Stomach (tissue), 9 donors: ENCODE measurements around the gene CYS1. TPM values are rescaled to one million over a fixed set of nuclear protein-coding genes. Genes with fewer than 3 reads are reported as not detected.
"Not testable (repeated sequence)": the region's sequence is repeated elsewhere in the genome, so short reads cannot be mapped to it uniquely, and the experiment has no call there.

ENCODE experiments used
- DNase-seq, 2 donors: peaks; one replicate each; pipeline versions ENCODE4 v3.0.0 to v3.0.0-alpha.2; 2013 to 2019
- H3K27ac ChIP-seq, 5 donors: fragments of 200-600 bp in 4 of 5; sonication (generic) in 4 of 5; one replicate each; pipeline ENCODE4 v1.5.1; 2013 to 2019; ENCODE audit warnings: mild to moderate bottlenecking in 1 of 5, moderate library complexity in 1 of 5
- H3K27me3 ChIP-seq, 3 donors: fragments of 200-600 bp; sonication (generic); one replicate each; pipeline ENCODE4 v1.5.1; 2017 to 2019; ENCODE audit warnings: mixed run types in 1 of 3
- H3K36me3 ChIP-seq, 4 donors: fragments of 200-600 bp; sonication (generic); 1 replicate in 3 of 4; 2 replicates in 1 of 4; pipeline ENCODE4 v1.5.1; 2016 to 2019
- H3K4me1 ChIP-seq, 4 donors: fragments of 200-600 bp; sonication (generic); one replicate each; pipeline ENCODE4 v1.5.1; 2016 to 2019
- H3K4me3 ChIP-seq, 4 donors: fragments of 200-600 bp; sonication (generic) in 3 of 4; one replicate each; pipeline ENCODE4 v1.5.1; 2016 to 2019; ENCODE audit warnings: mild to moderate bottlenecking in 1 of 4
- H3K9me3 ChIP-seq, 4 donors: fragments of 200-600 bp; sonication (generic); one replicate each; pipeline ENCODE4 v1.5.1; 2016 to 2019
- EP300 ChIP-seq: sonication (generic); formaldehyde crosslinking; IDR thresholded peaks from one replicate; pipeline ENCODE4 v1.6.1; 2017; ENCODE audit warnings: antibody characterized with exemption
- POLR2A ChIP-seq, 4 donors: fragments of 450-650 bp; IDR thresholded peaks; one replicate each; pipeline ENCODE4 v1.6.1; 2016; ENCODE audit warnings: antibody characterized with exemption in 4 of 4, control low read depth in 2 of 4, mild to moderate bottlenecking in 1 of 4, moderate library complexity in 1 of 4
- POLR2AphosphoS5 ChIP-seq, 3 donors: sonication (generic); formaldehyde crosslinking; IDR thresholded peaks; one replicate each; pipeline ENCODE4 v1.6.1; 2016; ENCODE audit warnings: antibody characterized with exemption in 3 of 3
- WGBS, 5 donors: extraction: QIAGEN DNeasy Blood & Tissue Kit in 3 of 5; methylation state at CpG; one replicate each; pipeline versions ENCODE4 v1.1.5 to v1.1.7; 2013 to 2018; 5-methylcytosine and 5-hydroxymethylcytosine counted together
- intact Hi-C: fragments of 100-400 bp; cut with DNase I; formaldehyde crosslinking; loops from one replicate; pipeline ENCODE4 v1.15.1; 2023; ENCODE audit warnings: low total_unique reads
- polyA plus RNA-seq, 3 donors: library from polyadenylated mRNA; stranded (reverse); fragments of 200-250 nt; gene quantifications; one replicate each; pipeline ENCODE4 v1.2.3, GENCODE V29; 2013
- total RNA-seq, 5 donors: library from RNA; depleted of rRNA; stranded (reverse); fragments of >200 nt; gene quantifications; one replicate each; pipeline versions ENCODE4 v1.1.0 to v1.2.3, GENCODE V29; 2014 to 2016
- TF ChIP-seq, protein P1 (sequence below), 7 experiments: fragments of 450-650 bp in 4 of 7; fragments of 200-600 bp in 3 of 7; sonication (generic) in 3 of 7; IDR thresholded peaks; one replicate each; pipeline ENCODE4 v1.5.1; 2016 to 2019; ENCODE audit warnings: antibody characterized with exemption in 7 of 7, control low read depth in 2 of 7, mild to moderate bottlenecking in 1 of 7
- donor health status: healthy with polysubstance abuse.
- donor health status: Bipolar disorder and iron deficiency.
- donor health status: healthy.

Gene CYS1
- total and polyA plus RNA-seq, 8 donors: 1.1 to 33.8 (median 3.9) TPM; not detected in 1

DNA sequence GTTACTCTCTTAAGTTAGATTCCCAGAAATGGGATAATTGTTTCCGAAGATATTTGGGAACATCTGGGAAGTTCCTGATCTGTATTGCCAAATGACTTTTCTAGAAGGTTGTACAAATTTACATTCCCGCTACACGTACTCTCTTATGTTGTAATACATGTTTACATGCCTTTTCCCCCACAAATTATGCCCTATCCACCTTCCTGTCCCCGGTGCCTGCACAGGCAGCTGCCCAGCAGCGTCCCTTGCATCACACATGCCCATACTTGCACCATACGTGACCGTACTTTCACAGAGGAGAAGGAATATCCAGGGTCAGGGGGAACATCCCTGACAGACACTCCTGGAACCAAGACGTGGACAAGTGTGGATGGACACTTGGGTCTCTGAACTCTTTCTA lies 61.0 kb downstream of the CYS1 start:
- H3K27ac ChIP-seq: peak overlapping the region in 1 of 5 donors; percentile 41
- intact Hi-C loops: no loop called here
- H3K27me3 ChIP-seq: no peaks in the 10 kb centered on the region
- no peak for TF ChIP-seq EP300
- TF ChIP-seq POLR2AphosphoS5 (IDR thresholded peaks at IDR 0.05): peak in 2 of 3 donors; percentile 12 to 54
- H3K4me3 ChIP-seq: no peak overlapping the region
- peaks cover 0 to 9% (median 3%) of the 10 kb centered on the region in 4 donors for H3K9me3 ChIP-seq
- no peak for DNase-seq
- H3K4me1 ChIP-seq: no peaks in the 10 kb centered on the region
- WGBS, 5 donors: 52 to 62% (median 59%) methylated on average over 8 of the region's 8 CpGs
- no peaks in the 10 kb centered on the region for H3K36me3 ChIP-seq

DNA sequence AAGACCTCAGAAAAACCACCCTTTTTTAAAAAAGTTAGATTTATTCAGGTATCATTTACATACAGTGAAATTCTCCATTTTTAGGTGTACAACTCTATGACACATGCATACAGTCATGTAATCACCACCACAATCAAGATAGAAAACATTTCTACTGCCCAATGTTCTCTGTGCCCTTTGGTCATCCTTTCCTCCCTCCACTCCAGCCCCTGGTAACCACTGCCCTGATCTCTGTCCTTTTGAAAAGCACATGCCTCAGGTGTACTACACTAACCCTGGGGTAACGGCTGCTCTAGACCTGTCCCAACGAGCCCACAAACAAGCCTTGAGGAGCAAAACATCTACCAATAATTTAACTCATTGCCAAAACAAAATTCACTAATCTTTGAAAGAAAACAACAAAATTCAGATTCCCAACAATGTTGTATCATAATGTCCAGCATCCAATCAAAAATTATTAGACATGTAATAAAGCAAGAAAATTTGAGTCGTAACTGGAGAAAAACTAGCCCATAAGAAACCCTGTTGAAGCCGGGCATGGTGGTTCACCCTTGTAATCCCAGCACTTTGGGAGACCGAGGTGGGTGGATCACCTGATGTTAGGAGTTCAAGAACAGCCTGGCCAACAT lies 62.8 kb downstream of the CYS1 start:
- Histone ChIP-seq H3K27ac (no peak overlapping the region), H3K27me3 (no peaks in the 10 kb centered on the region), H3K4me1 (no peaks in the 10 kb centered on the region), H3K4me3 (no peak overlapping the region), H3K9me3 (peaks cover 0 to 9% (median 3%) of the 10 kb centered on the region in 4 donors), H3K36me3 (no peaks in the 10 kb centered on the region)
- WGBS, 5 donors: 87 to 93% (median 89%) methylated on average over 5 of the region's 5 CpGs
- no peak for DNase-seq
- intact Hi-C loops: no loop called here
- TF ChIP-seq POLR2A (IDR thresholded peaks at IDR 0.05): no peak
- TF ChIP-seq EP300: no peak
- TF ChIP-seq, protein P1, sequence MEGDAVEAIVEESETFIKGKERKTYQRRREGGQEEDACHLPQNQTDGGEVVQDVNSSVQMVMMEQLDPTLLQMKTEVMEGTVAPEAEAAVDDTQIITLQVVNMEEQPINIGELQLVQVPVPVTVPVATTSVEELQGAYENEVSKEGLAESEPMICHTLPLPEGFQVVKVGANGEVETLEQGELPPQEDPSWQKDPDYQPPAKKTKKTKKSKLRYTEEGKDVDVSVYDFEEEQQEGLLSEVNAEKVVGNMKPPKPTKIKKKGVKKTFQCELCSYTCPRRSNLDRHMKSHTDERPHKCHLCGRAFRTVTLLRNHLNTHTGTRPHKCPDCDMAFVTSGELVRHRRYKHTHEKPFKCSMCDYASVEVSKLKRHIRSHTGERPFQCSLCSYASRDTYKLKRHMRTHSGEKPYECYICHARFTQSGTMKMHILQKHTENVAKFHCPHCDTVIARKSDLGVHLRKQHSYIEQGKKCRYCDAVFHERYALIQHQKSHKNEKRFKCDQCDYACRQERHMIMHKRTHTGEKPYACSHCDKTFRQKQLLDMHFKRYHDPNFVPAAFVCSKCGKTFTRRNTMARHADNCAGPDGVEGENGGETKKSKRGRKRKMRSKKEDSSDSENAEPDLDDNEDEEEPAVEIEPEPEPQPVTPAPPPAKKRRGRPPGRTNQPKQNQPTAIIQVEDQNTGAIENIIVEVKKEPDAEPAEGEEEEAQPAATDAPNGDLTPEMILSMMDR (IDR thresholded peaks at IDR 0.05): no peak
- no peak for TF ChIP-seq POLR2AphosphoS5 (IDR thresholded peaks at IDR 0.05)

DNA sequence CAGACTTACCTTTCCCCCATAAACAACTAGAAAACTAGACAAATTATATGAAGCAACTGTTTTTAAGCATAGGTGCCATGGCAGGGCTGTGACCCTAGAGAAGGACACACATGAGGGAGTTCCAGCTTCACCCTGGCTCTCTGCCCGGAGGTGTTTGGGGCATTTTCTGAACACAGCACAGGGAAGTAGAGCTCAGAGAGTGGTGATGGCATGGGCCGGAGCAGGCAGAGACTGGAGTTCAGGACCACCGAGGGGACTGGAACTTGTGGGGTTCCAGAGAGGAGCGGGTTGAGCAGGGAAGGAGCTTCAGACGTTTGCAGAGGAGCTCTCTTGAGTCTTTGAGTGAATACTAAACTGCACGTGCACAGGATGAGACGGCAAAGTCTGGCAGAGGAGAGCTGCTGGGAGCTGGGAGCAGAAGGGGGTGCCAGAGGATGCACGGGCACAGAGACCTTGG lies 63.4 kb downstream of the CYS1 start:
- TF ChIP-seq POLR2A (IDR thresholded peaks at IDR 0.05): no peak
- no peak for TF ChIP-seq EP300
- TF ChIP-seq, protein P1 (IDR thresholded peaks at IDR 0.05): no peak
- no peak for TF ChIP-seq POLR2AphosphoS5 (IDR thresholded peaks at IDR 0.05)
- intact Hi-C loops: no loop called here
- no peak for DNase-seq
- H3K27me3 ChIP-seq: no peaks in the 10 kb centered on the region
- WGBS, 5 donors: 83 to 91% (median 84%) methylated on average over 8 of the region's 8 CpGs
- H3K4me3 ChIP-seq: no peak overlapping the region
- no peaks in the 10 kb centered on the region for H3K4me1 ChIP-seq
- no peaks in the 10 kb centered on the region for H3K36me3 ChIP-seq
- peaks cover 0 to 9% (median 3%) of the 10 kb centered on the region in 4 donors for H3K9me3 ChIP-seq
- no peak overlapping the region for H3K27ac ChIP-seq

DNA sequence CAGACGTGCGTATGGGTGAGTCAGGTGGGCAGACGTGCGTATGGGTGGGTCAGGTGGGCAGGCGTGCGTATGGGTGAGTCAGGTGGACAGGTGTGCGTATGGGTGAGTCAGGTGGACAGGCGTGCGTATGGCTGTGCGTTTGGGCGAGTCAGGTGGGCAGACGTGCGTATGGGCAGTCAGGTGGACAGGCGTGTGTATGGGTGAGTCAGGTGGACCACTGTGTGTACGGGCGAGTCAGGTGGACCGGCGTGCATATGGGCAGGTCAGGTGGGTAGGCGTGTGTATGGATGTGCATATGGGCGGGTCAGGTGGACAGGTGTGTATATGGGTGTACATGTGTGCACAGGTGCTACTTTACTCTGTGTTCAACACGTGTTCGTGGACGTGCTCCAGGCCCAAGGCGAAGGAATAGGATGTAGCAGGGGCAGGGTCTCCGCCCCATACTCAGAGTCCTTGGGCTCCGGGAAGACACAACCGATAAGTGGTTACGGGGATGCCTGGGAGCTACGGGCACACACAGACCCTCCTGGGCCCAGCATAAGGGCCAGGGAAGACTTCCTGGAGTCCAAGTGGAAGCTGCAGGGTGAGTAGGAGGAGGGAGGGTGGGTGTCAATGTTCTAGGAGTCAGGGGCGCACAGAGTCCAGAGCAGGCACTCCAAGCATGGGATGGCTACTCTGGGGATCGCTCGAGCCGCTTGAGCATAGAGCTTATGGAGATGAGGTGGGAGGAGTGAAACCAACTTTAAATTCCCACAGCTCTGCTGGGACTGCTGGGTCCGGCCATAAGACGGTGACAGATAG lies 64.0 kb downstream of the CYS1 start:
- intact Hi-C loops: no loop called here
- no peak for DNase-seq
- no peak overlapping the region for H3K27ac ChIP-seq
- H3K4me1 ChIP-seq: no peaks in the 10 kb centered on the region
- no peak for TF ChIP-seq POLR2A (IDR thresholded peaks at IDR 0.05)
- TF ChIP-seq, protein P1 (IDR thresholded peaks at IDR 0.05): no peak
- TF ChIP-seq POLR2AphosphoS5 (IDR thresholded peaks at IDR 0.05): no peak
- no peak for TF ChIP-seq EP300
- H3K27me3 ChIP-seq: no peaks in the 10 kb centered on the region
- no peaks in the 10 kb centered on the region for H3K36me3 ChIP-seq
- 87 to 91% (median 89%) methylated on average over 35 of the region's 35 CpGs for WGBS, 5 donors
- H3K4me3 ChIP-seq: no peak overlapping the region
- peaks cover 0 to 9% (median 3%) of the 10 kb centered on the region in 4 donors for H3K9me3 ChIP-seq

DNA sequence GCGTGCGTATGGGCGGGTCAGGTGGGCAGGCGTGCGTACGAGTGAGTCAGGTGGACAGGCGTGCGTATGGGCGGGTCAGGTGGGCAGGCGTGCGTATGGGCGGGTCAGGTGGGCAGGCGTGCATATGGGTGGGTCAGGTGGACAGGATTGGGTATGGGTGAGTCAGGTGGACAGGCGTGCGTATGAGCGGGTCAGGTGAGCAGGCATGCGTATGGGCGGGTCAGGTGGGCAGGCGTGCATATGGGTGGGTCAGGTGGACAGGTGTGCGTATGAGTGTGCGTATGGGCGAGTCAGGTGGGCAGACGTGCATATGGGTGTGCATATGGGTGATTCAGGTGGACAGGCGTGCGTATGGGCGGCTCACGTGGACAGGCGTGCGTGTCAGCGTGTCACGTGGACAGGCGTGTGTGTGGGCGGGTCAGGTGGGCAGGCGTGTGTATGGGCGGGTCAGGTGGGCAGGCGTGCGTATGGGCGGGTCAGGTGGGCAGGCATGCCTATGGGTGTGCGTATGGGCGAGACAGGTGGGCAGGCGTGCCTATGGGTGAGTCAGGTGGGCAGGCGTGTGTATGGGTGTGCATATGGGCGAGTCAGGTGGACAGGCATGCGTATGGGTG lies 64.7 kb downstream of the CYS1 start:
- WGBS, 5 donors: 92 to 98% (median 94%) methylated on average over 36 to 44 of the region's 44 CpGs
- H3K27me3 ChIP-seq, H3K36me3 ChIP-seq, H3K9me3 ChIP-seq, H3K27ac ChIP-seq, DNase-seq, intact Hi-C loops, H3K4me3 ChIP-seq, H3K4me1 ChIP-seq: not testable (repeated sequence)
